Inflammatory macrophage (primary cell): Measurements from ENCODE around the gene TMPRSS7.
A peak's percentile ranks its signal among the peaks of the same experiment; 100 is the strongest.
"Not testable (repeated sequence)": the region's sequence is repeated elsewhere in the genome, so short reads cannot be mapped to it uniquely, and the experiment has no call there.

Experiments
- DNase-seq, 2 donors: peaks; one replicate each; pipeline ENCODE4 v3.0.0-alpha.2; 2020 to 2022

Gene TMPRSS7

DNA sequence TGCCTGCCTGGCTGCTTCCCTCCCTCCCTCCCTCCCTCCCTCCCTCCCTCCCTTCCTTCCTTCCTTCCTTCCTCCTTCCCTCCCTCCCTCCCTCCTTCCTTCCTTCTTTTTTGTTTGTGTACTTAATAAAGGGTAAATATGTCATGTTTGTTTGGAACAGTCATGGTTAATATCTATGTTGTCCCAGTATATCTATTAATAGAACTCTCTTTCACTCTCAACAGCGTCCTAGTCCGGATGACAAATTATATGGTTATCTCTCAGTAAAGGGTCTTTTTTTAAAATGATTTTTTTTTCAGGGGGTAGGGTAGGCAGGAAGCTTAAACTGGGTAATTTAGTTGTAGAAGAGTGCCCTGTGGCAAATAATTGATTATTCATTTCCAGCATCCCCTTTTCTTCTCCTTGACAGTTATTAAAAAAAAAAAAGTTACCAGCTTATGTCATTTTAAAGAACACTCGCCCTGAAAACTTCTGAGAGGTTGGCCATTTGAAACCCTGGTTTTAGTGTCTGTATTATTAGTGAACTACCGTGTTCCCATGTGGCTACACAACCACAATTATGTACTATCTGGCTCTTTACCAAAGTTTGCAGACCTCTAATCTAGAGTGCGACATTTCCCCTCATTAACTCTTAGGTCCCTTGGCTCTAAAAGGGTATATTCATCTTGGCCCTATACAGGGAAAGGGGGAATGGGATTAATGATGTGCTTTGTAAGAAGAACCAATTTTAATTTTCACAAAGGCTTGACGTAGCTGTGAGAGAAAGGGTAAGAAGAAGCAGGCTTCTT lies 22.1 kb upstream of the TMPRSS7 start:
- DNase-seq: no peak

DNA sequence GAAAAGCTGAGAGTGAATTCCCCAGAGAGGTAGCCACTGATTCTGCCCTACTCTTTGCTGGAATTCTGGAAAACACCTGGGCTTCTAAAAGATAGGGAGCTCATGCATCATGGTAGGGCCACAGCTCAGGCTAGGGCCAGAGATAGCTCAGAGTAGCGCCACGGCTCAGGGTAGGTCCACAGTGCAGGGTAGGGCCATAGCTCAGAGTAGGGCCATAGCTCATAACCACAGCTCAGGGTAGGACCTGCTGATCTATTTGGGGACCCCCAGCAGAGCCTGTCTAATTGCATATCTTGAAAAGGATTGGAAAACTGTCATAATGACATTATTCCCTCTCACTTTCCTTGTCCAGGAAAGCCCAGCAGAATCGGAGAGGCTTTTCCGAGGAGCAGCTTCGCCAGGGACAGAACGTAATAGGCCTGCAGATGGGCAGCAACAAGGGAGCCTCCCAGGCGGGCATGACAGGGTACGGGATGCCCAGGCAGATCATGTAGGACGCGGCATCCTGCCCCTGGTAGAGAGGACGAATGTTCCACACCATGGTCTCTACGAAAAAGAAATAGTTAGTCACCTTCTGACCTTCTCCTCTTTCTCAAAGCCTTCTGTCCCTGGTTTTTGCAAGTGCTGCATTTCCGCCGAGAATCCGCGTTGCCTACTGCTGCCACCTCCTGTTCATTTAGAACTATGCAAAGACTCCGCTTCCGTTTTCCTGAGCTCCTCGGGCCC lies 21.3 kb upstream of the TMPRSS7 start:
- DNase-seq: peak; percentile 64 to 78

DNA sequence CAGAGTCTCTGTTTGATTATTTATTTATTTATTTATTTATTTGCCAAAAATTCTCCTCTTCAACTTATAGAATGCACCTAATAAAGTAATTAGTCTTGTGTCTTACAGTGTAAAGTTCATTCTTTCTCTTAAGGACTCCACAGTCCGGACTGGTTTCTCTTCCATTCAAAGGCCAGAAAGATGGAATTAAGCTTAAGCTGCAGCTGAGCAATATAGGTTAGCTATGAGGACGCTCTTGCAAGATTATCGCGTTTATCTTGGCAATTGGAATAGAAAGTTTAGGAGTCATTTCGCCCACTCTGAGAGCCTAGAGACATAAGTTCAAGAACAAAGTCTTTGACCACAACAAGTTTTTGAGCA lies 20.8 kb upstream of the TMPRSS7 start:
- no peak for DNase-seq

GRCh38 chr3:112017091-112017490 lies 17.4 kb upstream of the TMPRSS7 start:
- DNase-seq: peak; percentile 68 to 75

DNA sequence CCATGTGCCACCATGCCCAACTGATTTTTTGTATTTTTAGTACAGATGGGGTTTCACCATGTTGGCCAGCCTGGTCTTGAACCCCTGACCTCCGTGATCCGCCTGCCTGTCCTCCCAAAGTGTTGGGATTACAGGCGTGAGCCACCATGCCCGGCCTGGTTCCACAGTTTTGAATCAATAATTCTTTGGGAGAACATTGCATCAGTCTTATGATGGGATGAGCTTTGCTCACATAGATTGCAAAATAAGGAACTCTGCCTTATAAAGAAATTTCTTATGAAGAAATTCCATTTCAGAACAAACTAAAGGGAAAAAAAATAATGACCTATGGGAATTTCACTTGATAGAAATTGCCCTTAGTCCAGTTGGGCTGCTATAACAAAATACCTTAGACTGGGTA lies 15.8 kb upstream of the TMPRSS7 start:
- no peak for DNase-seq

- DNase-seq: no peak
Measured at GRCh38 chr3:112019716-112020115, 14.8 kb upstream of the TMPRSS7 start.

DNA sequence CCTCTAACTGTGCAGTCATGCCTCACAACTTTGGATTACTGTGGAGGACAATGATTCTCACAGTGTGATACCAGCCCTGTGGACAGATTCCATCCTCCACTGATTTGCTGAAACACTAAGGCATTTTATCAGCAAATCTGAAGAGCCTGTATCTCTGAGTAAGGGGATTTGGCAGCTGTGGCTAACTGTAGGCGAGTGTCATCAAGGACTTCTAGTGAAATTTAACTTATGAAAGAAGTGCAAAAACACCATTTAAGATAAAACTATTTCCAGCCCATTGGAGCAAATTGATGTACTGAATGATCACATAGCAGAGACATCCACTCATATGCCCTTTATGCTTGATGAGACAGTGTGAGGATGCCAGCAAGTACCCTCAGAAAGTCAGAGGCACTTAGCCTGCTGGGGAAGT lies 13.9 kb upstream of the TMPRSS7 start:
- DNase-seq: no peak

DNA sequence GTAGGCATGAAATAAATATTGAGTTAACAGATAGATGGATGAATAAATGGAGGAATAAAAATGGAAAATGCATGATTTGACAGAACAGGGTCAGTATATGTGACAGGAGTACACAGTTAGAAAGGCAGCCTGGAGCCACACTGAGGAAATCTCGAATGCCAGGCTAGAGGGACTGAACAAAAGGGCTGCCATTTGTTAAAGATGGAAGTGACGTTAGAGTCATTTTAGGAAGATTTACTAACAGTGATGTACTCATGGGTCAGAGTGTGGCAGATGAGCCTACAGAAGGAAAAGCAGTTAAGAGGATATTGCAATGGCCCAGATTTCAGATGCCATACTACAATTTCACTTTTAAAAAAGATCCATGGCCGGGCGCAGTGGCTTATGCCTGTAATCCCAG lies 7.4 kb upstream of the TMPRSS7 start:
- no peak for DNase-seq

DNA sequence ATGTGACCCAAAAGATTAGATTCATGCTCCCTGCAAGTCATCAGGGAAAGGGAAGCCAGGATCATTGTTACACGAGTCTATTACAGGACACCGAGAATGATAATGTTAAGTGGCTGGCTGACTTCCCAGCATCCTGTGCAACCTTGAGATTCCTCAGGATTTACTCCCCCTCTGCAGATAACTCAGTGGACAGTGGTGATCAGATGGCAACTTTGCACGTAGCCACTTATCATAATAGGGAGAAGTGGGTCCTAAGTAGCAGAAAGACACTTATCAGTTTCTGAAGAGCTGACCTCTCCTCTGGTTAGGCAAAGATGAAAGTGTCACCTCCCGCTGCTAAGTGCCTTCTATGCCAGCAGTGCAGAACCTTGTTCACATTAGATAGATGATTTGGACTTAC lies 6.7 kb upstream of the TMPRSS7 start:
- no peak for DNase-seq

GRCh38 chr3:112030901-112031300 lies 3.6 kb upstream of the TMPRSS7 start:
- DNase-seq: no peak

DNA sequence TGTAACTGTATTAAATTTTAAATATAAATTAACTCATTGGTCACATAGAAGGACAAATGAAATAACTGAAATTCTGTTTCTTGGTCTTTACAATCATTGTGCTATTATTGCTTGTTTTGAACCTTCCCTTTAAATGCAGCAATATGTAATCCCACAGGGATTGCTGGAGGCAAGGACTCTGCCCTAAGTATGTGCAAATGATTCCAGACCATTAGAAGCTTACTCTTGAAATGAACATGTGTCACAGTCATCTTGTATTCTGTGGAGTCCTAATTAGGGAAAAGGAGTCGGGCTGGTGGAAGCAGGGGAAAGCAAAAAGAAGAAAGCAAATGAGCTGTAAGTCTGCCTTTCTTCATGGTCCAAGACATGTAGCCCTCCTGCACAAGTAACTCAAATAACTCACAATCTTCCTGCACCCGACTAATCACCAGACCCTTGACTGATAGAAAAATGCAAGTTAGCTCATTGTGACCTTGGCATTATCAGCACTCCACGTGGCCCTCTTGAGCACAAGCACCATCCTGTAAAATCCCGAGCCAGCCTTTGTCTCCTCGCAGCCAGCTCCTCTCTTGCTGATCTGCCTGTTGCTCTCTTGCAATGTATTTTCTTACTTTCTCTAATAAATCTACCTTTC lies 2.3 kb upstream of the TMPRSS7 start:
- no peak for DNase-seq

DNA sequence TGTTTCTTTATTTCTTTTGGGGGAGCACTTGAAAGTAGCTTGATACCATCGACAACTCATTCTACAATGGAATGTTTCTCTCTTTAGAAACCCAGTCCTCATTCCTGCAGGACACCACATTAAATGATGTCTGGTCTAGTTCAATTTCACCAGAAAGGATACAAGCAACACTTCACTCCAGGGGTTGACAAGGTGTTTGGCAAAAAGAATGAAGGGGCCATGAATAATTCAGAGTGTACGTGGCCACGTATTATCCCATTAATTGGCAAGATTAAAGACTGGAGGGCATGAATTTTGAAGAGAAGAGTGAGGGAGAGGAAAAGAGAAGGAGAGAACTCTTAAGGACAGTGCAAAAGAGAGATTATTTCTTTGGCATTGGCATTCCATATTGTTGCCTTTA lies 705 bp downstream of the TMPRSS7 start:
- DNase-seq: no peak

DNA sequence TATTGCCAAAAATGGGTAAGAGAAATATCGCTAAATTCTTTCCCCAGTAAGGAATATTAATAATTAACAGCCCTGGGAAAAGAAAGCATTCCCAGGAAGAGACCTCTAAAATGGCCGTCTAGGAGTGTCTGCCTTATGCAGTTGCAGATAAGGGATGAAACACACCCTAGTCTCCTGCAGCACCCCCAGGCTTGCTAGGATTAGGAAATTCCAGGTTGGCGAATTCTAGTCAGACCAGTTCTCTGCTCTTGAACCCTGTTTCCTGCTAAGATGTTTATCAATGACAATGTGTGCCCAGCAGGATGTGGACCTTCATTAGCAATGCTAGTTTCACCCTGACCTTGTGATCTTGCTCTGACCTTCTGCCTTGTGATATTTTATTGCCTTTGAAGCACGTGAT lies 2.7 kb downstream of the TMPRSS7 start:
- not testable (repeated sequence) for DNase-seq

DNA sequence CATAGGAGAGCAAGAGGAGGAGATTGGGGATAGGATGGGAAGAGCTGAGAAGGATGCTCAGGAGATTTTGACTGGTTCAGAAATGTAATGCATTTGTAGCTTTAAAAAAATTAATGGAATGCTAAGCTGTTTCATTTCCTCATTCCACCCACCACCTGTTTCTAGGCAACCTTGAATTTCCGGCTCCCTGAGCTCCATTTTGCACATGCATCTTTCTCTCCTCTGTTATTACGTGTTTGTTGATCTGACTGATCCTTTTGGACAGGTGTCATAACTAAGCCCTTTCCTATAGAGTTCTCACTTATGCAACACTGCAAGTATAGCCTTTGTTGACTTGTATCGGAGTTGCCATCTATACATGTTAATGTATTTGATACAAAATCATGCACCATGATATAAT lies 4.3 kb downstream of the TMPRSS7 start:
- peak in 1 of 2 donors; percentile 28 for DNase-seq

GRCh38 chr3:112041321-112041720 lies 6.8 kb downstream of the TMPRSS7 start:
- no peak for DNase-seq

- DNase-seq: no peak
Measured at GRCh38 chr3:112042842-112043280, 8.3 kb downstream of the TMPRSS7 start.

GRCh38 chr3:112043621-112044201 lies 9.2 kb downstream of the TMPRSS7 start:
- DNase-seq: peak; percentile 56 to 64

DNA sequence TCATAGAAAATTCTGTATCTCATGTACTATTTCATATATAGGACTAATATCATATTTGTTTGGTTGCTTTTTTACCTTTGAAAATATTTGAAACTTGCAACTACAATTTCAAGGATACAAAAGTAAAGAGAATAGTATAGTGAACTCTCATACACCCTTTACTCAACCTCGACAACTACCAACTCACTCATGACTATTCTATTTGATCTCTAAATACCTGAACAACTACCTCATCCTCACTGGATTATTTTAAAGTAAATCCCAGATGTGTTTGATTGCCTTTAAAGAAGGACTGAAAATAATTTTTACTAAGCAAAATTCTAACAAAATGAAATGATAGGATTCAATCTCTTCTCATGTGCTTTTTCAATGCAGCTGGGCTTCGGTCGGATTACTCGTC lies 12.1 kb downstream of the TMPRSS7 start:
- DNase-seq: no peak

DNA sequence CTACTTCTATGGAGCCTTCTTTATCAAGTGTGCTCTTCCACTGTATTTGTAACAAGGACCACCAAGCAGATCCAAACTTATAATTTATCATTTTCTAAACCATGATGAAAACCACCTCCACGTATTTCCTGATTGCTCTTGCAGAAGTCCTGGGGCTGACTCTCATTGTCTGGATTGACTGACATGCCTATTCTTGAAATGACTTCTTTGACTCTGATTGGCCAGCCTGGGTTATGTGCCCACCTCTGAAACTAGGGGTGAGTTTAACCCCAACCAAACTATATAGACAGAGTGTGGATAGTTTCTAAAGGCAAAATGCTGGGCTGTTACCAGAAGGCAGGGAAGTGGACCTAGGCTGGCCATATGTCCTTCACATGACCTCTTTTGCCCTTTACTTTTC lies 12.7 kb downstream of the TMPRSS7 start:
- DNase-seq: no peak

- no peak for DNase-seq
Measured at GRCh38 chr3:112048911-112049310, 14.4 kb downstream of the TMPRSS7 start.

GRCh38 chr3:112053229-112053628 lies 18.7 kb downstream of the TMPRSS7 start:
- no peak for DNase-seq

GRCh38 chr3:112056451-112056929 lies 22.0 kb downstream of the TMPRSS7 start:
- no peak for DNase-seq

DNA sequence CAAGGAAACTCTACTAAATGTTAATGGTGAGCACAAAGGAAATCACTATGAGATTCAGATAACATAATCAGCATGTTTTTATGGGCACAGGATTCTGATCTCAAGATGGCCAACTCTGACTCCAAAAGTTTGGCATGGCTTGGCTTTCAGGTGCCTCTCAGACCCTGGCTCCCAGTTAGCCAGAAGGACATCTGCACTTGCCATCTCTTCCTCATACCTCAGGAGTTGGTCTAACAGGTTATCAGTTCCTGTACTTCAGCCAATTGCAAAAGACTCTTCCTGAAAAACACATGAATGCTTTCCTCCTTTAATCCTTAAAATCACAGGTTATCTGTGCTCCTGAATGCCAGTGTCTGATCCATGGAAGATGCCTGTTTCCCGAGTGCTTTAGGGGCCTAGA lies 25.0 kb downstream of the TMPRSS7 start:
- no peak for DNase-seq
